Measurements from ENCODE around the gene QSOX1.

The QSOX1 gene

DNA sequence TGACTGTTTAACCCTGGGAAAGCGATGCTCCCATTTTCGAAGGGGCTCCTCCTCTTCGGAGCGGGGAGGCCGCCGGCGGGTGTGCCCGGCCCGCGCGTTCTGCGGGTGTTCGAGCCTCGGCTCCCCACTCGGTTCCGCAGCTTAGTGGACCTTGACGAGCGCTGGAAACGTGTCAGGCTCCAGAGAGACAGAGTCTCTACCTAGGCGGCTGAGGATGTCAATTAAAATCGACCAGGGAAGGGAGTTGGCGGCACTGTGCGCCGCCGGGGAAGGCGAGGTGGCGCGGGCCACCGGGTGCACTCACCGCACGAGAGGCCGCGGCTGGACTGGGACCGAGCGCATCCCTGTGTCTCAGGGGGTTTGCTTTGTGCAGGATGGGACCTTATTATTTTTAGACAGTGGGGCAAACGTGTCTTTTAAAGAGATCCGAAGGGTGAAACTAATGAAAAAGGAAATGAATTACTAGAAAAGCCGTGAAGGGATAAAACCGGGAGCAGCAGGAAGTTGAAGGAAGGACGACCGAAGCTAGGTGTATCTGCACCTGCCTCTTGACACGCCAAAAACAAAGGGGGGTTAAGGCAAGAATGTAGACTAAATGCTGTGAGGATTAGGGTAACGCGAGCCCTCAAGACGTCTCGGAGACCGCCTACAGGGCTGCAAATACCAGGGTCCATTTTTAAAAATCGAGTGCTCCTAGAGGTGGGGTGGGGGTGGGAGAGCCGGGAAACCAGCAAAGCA is 81.0 kb downstream of the QSOX1 start:
- DNase-seq (ENCODE audit: low read depth) = no peak

DNA sequence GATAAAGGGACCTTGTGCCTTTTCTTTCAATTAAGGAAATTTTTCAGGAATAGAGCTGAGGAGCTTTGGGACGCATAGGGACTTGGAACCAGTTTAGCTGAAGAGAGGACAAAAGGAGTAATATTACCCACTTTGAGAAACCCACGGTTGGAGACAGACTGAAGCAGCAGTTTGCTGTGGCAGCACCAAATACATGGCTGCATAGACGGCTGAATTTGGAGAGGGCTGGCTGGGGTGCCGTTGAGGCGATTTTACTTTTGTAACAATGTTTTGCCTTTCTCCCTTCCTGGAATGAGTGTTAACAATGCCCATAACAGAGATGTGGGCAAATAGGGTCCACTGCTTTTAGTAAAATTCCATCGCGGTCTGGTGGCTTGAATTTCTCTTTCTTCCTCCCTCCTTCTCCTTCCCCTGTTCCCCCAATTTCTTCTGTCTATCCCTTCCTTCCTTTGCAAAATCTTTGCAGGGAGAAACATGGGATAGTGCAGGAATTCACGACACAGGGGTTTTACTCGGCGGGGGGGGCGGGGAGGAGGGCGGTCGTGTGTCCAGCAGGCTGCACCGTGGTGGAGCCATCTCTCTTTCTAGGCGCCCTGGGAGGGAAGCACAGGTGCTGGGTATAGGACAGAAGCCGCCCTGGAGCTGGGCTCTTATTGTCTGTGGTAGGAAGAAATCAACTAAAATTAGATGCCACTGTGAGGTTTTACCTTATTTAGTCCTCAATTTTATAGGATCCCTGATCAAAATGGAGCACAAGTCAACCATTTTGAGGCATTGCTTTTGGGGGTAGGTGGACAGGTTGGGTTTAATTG is 82.2 kb downstream of the QSOX1 start:
- DNase-seq (ENCODE audit: low read depth) = no peak

DNA sequence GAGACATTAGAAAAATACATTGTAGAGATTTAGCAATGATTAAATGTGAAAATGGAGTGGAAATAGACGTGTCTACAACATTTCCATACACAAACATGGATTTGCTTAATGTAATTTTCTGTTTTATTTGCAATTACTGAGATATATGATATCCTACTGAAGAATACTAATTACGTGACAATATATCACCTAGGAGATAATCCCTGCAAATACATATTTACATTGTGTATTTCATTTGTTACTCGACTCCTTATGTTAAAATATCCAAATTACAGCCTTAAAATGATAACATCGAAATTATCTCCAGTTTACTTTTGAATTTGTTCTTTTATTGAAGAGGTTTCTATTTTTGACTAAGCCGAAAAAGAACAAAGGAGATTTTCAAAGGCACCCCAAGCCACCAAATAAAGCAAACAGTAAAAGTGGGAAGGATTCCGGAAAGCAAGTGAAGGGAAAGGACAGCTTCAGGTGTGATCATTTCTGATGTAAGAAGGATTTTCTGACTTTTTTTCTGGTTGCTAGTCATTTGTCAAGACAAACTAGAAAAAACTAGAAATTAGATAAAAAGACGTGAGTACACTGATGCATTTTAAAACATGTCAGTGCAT is 83.3 kb downstream of the QSOX1 start:
- no peak for DNase-seq (ENCODE audit: low read depth)

DNA sequence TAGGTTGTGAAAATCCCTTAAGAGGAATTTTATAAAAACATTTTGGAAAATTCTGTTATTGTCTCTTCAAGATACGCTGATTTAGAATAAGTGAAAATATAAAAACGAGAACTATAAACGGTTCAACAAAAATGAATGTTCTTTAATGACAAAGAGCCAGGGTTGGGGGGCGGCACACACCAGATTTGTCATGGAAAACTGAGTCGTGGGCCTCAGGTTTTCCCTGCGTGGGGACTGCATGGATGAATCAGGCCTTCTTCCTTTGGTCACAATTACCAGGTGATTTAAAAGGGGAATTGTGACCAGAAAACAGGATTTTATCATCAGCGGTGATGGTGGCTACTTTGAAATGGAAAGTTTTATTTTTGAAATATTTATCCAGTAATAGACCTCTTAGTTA is 84.0 kb downstream of the QSOX1 start:
- no peak for DNase-seq (ENCODE audit: low read depth)

DNA sequence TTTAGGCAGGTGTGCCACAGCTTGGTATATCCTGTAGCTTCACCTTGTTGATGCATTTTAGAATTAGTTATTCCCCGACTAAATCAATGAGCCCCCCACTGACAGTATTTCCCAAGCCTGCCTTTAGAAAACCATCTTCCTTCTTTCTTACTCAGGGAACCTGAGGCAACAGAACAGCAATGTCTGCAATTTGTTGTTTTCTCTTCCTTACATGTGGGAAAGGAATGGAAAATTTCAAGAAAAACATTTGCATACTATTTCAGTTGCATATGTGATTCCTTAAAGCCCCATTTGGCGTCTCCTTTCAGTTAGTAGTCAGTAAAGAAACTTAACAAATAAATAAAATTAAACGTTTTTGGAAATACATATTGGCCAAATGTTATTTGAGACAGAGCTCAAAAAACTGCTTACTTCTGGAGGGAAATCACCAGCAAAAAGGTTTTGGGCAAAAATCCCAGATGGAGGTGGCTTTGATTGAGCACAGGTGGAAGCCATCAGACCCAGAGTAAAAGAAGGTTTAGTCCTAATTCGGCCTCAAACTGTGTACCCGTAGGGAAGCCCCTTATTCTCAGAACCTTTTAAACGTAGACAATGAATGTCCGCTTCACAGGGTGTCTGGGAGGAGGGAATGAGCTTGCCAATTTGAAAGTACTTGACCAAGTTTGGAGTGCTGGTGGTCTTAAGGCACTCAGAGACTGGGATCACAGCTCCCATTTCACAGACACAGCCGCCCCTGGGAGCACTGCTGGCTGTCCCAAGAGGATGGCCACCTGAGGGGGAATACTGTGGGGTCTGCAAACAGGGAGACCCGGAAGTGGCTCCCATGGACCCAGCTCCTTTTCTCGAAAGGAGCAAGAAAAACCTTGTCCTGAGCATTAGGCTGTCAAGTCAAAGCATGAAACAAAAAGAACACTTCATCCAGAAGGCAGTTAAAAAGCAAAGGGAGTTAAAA is 84.8 kb downstream of the QSOX1 start:
- DNase-seq (ENCODE audit: low read depth) = no peak

DNA sequence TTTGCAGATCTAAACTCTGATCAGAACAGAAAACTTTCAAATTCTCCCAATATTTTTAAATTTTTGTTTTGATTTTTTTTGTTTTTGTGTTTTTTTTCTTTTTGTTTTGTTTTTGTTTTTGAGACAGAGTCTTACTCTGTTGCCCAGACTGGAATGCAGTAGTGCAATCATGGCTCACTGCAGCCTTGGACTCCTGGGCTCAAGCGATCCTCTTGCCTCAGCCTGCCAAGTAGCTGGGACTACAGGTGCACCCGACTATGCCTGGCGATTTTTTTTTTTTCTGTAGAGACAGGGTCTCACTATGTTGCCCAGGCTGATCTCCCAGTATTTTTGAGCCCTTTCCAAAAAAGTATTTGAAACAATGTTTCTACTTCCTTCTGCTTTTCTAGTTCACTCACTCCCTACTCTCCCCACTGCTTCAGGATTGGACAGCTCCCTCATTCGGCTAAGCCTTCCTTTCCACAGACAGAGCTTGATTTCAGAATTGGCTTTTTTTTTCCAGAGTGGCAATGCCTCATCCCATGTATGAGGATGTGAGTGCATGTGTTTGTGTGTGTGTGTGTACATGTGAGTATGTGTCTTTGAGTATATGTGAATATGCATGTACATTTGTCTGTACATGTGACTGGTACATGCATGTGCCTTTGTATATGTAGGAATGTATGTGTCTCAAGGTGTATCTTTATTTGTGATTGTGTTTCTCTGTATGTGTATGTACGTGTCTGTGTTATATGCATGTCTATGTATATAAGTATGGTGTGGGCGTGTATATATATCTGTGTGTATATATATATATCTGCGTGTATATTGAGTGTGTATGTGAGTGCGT is 87.3 kb downstream of the QSOX1 start:
- DNase-seq (ENCODE audit: low read depth) = no peak

DNA sequence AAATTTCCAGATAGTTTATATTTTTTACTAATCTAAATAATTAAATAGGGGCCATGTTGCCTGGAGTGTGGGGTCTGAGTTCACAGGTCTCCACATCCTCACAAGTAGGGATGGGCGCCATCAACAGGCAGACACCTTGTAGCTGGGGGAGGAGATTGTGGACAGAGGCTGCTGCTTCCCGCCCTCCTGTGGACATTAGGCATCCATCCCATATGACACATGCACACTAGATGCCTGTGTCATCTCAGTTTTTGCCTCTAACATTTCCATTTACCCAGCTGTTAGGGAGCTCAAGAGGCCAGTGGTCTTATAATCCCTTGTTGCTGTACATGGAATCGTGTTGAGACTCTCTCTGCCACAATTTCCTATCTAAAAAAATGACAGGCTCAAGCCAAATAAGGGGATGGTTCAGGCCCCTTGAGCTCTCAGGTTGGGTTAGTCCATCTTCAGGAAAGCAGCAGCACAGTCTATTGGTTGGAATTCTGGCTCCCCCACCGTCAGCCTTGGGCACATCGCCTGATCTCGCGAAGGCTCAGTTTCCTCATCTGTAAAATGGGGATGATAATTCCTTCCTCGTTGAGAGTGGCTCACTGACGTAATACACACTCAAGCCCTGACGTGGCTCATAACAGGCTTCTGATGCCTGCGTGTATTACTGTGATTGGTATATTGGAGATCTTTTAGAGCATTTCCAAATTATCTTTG is 89.0 kb downstream of the QSOX1 start:
- DNase-seq (ENCODE audit: low read depth) = no peak

DNA sequence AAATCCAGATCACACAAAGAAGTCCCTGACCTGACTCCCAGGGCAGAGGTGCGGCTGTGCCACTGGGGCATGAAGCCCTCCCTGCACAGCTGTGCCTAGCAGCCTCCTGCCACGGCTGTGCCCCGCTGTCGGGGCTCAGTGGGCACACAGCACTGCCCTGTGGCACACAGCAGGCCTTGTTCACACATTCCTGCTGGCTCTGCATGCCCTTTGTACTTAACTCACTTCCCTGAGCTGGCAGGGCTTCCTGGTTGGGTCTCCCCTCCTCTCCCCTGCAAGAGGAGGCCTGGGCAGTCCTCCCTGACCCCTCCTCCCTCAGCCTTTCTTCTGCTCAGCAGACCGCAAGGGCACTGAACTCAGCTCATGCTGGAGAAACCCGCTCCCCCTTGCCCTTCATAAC is 90.2 kb downstream of the QSOX1 start:
- no peak for DNase-seq (ENCODE audit: low read depth)

DNA sequence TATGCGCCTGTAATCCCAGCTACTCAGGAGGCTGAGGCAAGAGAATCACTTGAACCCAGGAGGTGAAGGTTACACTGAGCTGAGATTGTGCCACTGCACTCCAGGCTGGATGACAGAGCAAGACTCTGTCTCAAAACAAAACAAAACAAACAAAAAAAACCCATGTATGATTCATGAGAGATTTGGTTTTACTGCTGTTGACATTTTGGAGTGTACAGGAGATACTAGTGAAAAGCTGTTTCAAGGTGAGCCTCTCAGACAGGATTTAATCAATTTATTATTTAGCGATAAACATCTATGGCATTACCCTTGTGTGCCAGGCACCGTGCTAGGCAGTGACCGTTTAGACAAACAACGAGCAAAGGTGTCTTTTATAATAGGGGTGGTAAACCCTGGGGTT is 91.9 kb downstream of the QSOX1 start:
- no peak for DNase-seq (ENCODE audit: low read depth)

DNA sequence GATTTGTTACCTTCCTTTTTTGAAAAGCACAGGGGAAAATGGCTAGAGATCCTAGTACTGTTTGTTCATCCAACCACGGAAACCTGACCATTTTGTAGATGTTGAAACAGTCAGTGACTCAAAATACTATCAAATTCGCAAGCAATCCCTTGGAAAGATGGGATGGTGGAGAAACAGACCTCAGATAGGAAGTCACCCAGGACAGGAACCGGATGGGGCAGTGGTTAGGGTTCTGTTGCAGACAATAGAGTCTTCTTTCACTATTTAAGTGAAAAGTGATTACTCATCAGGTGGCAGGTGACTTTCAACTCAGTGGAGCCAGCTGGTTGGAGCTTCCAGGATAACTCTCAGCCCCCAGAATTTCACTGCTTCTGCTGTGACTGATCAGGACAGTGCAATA is 92.4 kb downstream of the QSOX1 start:
- DNase-seq (ENCODE audit: low read depth) = no peak

DNA sequence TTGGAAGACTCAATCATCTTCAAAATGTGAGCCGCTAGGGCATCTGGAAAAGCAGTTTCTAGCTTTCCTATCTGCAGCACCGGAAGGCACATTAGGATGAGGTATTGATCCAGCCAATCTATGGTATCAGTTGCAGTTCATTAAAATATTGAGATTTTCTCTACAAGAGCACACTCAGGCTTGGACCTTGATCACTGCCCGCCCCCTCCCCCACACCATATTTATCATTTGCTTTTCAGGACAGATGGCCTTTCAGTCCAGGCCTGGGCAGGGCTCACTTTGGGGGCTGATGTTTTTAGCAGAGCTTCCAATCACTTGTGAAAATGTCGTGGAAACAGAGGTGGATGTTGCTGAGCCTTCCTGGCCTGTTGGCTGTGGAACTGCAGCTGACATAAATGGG is 92.9 kb downstream of the QSOX1 start:
- no peak for DNase-seq (ENCODE audit: low read depth)

DNA sequence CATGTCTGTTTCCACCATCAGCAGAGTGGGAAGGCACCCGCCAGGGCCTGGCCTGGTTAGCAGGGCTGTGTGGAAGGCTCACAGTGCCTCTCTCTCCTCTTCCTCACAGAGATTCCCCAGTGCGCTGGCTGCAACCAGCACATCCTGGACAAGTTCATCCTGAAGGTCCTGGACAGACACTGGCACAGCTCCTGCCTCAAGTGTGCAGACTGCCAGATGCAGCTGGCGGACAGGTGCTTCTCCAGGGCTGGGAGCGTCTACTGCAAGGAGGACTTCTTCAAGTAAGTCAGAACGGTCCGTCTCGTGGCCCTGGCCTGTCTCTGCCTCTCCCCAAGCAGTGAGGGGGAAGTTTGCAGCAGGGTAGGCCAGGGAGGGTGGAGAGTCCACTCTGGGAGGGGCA is 93.5 kb downstream of the QSOX1 start:
- DNase-seq (ENCODE audit: low read depth) = no peak

DNA sequence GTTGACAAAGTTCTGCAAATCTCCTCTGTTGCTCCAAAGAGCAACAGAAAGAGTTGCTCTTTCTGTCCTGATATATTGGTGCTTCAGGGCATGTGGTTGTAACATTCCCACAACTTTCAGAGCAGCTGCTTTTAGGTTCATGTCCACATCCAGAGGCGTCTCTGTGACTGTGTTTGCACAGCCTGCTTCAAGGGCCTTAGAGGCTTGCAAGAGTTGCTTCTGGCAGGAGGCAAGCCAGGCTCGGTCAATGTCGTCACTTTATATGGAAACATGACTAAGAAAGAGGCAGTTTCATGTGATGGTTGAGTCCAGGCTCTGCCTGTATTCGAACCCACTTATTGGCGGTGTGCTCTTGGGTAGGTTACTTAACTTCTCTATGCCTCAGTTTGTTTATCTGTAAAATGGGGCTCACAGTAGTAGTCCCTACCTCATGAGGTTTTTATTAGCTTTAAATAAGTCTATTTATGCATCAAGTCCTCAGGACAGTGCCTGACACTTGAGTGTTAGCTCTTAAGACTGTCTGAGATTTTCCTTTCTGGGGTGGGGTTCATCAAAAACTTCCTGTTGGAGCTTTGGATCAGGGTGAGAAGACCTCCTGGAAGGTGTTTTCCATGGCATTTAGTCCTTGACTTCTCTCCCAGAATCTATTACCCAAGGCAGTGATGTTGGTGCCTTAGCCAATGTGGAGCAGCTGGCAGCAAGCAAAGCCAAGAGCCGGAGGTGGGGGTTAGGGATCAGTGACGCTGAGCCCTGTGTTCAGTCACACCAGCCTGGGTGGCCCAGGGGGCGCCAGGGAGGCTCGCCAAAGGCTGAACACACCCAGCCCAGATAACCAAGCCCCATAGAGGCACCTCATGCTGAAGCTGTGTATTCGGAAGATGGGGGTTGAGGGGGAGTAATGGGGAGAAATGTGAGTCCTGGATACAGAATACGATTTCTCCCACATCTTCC is 94.3 kb downstream of the QSOX1 start:
- DNase-seq (ENCODE audit: low read depth) = no peak

DNA sequence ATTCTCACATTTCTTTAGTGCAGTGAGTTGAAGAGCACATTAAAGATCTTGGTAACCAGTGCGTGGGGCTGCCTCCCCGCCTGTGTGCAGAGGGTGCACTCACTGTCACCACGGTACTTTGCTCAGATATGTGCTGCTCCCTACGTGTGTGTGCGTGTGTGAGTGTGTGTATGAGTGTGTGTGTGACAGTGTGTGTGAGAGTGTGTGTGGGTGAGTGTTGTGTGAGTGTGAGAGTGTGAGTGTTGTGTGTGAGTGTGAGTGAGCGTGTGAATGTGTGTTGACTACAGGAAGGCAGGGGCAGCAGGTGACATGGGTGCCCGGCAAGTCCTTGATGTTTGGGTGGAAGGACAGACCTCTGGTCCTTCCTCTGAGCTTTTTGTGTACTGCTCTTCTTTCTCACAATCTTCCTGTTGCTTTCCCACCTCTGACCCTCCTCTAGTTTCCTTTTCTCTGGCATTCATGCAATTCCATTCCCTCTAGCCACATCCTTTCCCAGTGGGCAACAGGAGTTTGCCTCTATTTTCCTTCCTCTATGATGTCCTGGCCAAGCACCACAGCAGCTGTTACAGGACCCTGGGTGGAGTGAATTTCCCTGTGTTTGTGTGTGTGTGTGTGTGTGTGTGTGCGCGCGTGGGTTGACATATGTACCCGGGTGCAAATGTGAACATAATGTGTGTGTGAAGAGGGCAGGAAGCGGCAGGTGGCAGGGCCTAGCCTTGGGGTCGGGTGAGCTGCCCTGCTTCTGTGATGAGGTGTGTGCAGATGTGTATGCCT is 95.2 kb downstream of the QSOX1 start:
- DNase-seq (ENCODE audit: low read depth) = no peak

DNA sequence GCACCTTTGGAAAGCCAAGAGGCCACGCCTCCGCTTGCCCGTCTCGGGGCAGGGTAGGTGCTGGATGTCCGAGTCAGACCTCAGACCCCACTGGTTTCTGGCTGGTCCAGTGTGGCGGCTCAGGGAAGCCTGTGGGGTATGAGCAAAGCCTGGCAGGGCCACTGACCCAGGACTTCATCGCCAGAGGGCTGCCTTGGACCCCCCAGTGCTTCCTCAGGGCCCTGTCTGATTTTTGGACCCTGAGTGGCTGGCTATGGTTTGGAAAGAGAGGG is 95.8 kb downstream of the QSOX1 start:
- no peak for DNase-seq (ENCODE audit: low read depth)

DNA sequence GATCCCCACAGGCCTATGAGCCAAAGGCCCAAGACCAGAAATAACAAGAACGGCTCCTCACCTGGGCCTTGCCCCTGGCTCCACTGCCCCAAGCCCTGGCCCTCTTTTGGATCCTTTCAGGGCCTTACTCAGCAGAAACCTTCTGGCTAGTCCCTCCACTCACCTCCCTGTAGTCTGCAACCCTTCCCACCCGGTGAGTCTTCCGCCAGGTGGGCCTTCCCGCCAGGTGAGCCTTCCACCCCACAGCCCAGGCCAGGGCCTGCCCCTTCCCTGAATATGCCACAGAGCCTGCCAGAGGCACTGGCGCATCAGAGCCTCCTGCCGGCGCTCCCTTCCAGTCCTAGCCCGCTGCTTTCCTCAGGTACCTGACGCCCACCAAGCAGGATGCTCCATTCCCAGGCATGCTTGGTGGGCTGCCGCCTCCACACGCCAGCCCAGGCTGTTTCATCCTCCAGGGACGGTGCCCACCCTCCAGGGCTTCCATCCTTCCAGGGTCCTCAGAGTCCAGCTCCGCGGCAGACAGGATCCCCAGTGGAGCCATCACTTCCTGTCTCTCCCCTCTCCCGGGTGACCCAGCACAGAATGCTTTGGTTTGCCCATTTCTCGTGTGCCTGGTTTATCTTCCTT is 96.3 kb downstream of the QSOX1 start:
- no peak for DNase-seq (ENCODE audit: low read depth)

DNA sequence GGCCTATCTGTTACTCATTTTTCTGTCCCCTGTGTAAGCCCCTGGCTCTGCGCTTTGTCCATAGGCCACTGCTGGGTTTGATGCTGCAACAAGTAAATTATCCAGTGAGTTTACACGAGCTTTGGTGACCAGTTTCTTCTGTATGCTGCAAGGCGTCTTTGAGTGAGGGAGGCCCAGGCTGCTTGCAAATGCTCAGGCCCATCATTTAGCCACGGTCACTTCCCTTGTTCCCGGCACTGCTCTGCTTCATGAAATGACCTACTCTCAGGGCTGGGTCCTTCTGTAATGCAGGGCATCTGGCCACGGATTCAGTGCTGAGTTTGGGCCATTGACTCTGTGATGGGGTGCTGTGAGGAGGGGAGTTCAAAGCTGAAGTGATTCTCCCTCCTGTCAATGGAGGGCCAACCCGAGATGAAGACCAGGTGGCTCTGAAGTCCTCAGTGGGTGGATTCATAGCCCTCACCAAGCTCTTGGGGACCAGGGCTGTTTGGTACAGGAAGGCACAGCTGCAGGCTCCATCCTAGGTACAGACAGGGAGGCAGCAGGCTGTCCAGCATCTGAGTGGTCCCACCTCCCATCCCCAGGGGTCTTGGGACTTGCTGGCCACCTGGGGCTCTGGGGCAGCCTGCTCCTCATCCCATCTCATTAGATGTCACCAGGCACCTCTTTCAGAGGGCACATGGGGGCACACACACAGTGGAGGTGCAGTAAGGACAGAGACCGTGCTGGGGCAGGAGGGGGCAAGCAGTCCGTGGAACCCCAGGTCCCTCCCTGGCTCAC is 97.0 kb downstream of the QSOX1 start:
- no peak for DNase-seq (ENCODE audit: low read depth)

Data from T follicular helper cell (primary cell).